Measurements from ENCODE around the gene HIVEP3. TPM values are rescaled to one million over a fixed set of nuclear protein-coding genes. Genes with fewer than 3 reads are reported as not detected.

Gene HIVEP3
- total RNA-seq, 1 donor from 2014 or later, result 1.2 TPM

DNA sequence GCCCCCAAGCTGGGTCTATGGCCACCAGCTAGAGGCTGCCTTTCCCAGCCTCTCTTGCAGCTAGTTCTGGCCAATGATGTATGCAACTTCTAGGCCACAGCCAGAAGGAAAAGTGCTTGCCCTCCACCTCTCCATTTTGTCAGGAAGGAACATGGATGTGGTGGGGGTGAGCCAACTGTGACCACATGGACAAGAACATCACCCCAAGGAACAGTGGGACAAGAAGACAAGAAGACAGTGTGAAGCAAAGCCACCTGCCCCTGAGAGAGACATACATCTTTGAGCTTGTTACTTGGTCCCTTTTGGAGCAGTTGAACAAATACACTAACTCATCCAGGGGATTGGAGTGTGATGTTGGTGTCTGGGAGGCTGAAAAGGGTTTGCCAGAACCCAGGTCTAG lies 328.4 kb downstream of the HIVEP3 start:
- Mint-ChIP-seq H3K27ac (ENCODE audit: unreplicated experiment) (peak overlapping the region; percentile 39), H3K4me3 (no peak overlapping the region), H3K27me3 (ENCODE audit: low read depth) (no peaks in the 10 kb centered on the region), H3K36me3 (ENCODE audit: low read depth) (no peaks in the 10 kb centered on the region), H3K9me3 (peaks cover 3% of the 10 kb centered on the region), H3K4me1 (no peaks in the 10 kb centered on the region)
- DNase-seq (ENCODE audit: low read depth, low spot score), result no peak
- no peak for TF ChIP-seq CTCF (conservative IDR thresholded peaks at IDR 0.05)

DNA sequence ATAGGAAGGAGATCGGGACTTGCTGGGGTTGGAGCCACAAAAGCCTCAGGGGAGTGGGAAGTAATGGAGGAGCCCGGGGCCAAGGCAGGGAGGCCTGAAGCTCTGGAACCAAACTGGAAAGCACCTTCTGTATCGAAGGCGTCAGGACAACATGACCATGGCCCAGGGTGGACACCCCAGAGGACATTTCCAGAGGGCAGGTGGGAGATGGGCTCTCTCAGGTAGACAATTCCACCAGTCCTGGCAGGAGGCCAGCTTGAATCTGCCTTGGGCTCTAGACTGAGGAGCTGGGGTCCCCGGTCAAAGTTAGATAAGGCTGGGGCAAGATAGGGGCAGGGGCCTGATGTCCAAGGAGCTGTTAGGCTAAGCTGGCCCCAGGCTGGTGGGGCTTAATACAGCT lies 329.3 kb downstream of the HIVEP3 start:
- Mint-ChIP-seq H3K4me3 (no peak overlapping the region), H3K27ac (ENCODE audit: unreplicated experiment) (no peak overlapping the region), H3K27me3 (ENCODE audit: low read depth) (no peaks in the 10 kb centered on the region), H3K9me3 (peaks cover 3% of the 10 kb centered on the region), H3K4me1 (no peaks in the 10 kb centered on the region), H3K36me3 (ENCODE audit: low read depth) (no peaks in the 10 kb centered on the region)
- no peak for TF ChIP-seq CTCF (conservative IDR thresholded peaks at IDR 0.05)
- no peak for DNase-seq (ENCODE audit: low read depth, low spot score)

DNA sequence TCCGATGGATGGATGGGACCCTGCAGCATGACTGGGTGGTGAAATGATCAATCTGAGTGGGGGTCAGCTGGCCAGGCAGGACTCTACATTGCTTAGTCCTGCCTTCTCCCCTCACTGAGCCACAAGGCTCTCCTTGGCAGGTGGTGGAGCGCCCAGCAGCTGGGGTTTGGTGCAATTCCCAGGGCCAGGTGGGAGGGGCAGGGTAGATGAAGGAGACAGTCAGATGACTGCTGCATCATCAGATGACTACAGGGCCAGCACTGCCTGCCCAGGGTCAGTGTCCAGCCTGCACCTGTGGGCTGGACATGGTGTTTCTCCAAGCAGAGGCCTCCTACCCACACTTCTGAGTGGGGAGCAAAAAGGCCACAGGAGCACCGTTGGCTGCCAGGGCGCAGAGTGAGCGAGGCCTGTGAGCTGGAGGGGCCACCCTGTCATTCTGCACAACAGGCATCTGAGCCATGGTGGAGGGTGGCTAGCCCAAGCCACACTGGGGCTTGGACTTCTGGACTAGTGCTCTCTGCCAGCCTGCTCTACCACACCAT lies 330.3 kb downstream of the HIVEP3 start:
- no peak for DNase-seq (ENCODE audit: low read depth, low spot score)
- Mint-ChIP-seq H3K36me3 (ENCODE audit: low read depth) (no peaks in the 10 kb centered on the region), H3K4me1 (no peaks in the 10 kb centered on the region), H3K9me3 (peaks cover 3% of the 10 kb centered on the region), H3K27ac (ENCODE audit: unreplicated experiment) (no peak overlapping the region), H3K27me3 (ENCODE audit: low read depth) (no peaks in the 10 kb centered on the region), H3K4me3 (no peak overlapping the region)
- no peak for TF ChIP-seq CTCF (conservative IDR thresholded peaks at IDR 0.05)

- Mint-ChIP-seq H3K27ac (ENCODE audit: unreplicated experiment) (no peak overlapping the region), H3K4me1 (no peaks in the 10 kb centered on the region), H3K27me3 (ENCODE audit: low read depth) (no peaks in the 10 kb centered on the region), H3K36me3 (ENCODE audit: low read depth) (no peaks in the 10 kb centered on the region), H3K4me3 (no peak overlapping the region), H3K9me3 (peaks cover 3% of the 10 kb centered on the region)
- no peak for DNase-seq (ENCODE audit: low read depth, low spot score)
- TF ChIP-seq CTCF (conservative IDR thresholded peaks at IDR 0.05), result no peak
These were observed 330.9 kb downstream of the HIVEP3 start for GRCh38 chr1:41587791-41588190.

DNA sequence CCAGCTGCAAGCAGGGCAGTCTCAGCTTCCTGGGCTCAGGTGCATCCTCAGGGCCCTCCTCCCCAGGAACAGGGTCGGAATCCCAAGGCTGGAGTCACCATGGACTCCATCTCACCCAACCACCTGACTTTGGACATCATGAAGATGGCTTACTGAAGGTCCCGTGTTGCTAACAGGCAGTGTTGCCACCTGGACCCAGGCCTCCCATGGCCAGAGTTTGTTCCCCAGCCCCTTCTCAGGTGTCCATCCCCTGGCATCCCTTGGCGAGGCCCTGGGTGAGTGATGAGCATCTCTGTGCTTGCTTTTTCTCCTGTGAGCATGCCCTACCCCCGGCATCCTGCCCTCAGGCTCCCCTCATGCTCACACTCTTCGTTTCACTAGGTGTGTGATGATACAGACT lies 332.5 kb downstream of the HIVEP3 start:
- Mint-ChIP-seq H3K27me3 (ENCODE audit: low read depth) (no peaks in the 10 kb centered on the region), H3K4me1 (no peaks in the 10 kb centered on the region), H3K4me3 (no peak overlapping the region), H3K36me3 (ENCODE audit: low read depth) (no peaks in the 10 kb centered on the region), H3K27ac (ENCODE audit: unreplicated experiment) (no peak overlapping the region), H3K9me3 (peaks cover 3% of the 10 kb centered on the region)
- DNase-seq (ENCODE audit: low read depth, low spot score), result no peak
- TF ChIP-seq CTCF (conservative IDR thresholded peaks at IDR 0.05), result no peak

Measured in neural crest cell (in vitro differentiated cells).